NCI-H526 (cell line): Measurements from ENCODE around the gene EID3.
"Not testable (repeated sequence)": the region's sequence is repeated elsewhere in the genome, so short reads cannot be mapped to it uniquely, and the experiment has no call there.

Source experiments
- DNase-seq, 2 experiments: peaks; one replicate each; lab custom pipeline; 2025; lab: John Stamatoyannopoulos, UW

The EID3 gene

DNA sequence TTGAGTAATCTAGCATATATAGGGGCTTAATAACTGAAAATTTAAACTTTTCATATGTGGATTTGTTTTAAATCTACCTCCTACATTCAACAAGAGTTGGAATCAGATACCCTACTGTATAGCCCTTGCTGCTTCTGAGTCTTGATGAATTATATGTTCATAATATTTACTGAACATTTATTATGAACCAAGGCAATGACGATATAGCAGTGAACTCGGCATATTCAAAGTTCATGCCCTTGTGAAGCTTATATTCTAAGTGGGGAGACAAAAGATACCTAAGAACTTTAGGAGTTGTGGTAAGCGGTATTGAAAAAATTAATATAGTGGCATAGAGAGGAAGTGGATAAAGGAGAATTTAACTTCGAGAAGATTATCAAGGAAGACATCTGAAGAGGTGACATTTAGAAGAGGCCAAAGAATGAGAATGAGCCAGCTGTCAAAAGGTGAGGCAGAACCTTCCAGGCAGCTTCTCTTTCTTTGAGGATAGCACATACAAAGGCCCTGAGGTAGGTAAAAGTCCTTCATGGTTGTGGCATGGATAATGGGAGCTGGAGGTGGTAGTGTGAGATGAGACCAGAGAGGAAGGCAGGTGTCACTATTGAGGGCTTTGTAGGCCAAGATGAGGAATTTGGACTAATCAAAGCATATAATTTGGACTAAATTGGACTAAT is 10.2 kb downstream of the EID3 start:
- no peak for DNase-seq

DNA sequence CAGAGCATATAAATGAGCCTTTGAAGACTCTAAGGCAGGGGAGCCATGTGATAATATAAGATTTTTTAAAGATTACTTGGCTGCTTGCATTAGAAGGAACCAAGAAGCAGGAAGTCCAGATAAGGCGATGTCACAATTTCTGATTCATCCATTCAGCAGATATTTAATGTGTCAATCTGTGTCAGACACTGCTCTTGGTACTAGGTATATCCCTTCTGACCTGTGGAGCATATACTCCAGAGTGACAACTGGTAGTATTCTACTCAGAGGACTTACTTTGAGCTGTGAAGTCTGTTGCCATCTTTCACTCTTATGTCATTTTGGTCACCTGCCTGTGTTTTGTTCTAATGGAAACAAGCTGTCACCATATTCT is 10.7 kb downstream of the EID3 start:
- no peak for DNase-seq

DNA sequence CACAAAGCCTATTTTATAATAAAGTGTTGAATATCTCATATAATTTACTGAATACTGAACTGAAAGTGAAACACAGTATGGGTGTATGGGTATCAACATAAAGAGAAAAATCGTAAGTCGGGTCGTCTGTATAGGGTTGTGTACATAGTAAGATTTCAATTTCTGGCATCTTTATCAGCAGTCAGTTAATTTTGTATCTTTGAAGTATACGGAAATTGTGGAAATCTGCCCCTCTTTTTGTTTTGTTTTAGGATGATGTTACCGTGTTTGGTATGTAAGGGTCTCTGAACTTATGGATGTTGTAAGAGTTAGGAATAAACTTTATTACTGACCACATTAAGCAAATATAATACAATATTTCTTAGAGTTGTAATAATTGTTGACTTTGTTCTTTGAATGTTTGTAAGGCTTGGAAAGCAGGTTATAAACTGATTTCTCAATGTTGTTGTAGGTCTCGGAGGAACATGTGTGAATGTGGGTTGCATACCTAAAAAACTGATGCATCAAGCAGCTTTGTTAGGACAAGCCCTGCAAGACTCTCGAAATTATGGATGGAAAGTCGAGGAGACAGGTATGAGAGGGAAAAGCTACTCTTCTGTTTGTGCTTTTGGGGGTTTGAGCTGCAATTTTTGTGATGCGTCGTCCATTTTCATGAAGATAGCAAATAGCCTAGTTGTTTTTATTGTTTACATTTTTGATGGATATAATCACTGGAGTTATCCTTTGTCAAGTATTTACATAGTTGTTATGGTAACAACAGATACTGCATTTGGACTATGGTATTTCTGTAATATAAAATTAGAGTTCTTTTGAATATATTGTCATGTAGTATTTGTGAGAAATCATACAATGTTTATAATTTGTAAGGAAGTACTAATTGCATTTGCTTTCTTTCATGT is 12.0 kb downstream of the EID3 start:
- no peak for DNase-seq

- no peak for DNase-seq
Observed at GRCh38 chr12:104316936-104317335, 13.4 kb downstream of the EID3 start.

- DNase-seq, result no peak
Observed at GRCh38 chr12:104317538-104318210, 14.1 kb downstream of the EID3 start.

DNA sequence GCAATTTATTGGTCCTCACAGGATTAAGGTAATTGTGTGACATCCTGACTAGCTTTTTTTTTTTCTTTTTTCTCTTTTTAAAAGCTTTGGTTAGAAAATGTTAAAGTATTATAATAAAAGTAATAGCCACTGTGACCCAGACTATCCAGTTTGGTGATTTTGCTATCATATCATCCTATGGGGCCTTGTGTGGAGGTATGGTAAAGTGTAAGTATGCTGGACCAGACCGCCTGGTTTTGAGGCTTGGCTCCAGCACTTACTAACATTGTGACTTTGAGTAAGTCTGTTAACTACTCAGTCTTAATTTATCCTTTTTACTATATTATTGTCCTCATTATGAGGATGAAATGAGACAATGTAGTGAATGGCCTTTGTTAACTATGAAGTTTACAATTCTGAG is 15.5 kb downstream of the EID3 start:
- DNase-seq, result no peak

DNA sequence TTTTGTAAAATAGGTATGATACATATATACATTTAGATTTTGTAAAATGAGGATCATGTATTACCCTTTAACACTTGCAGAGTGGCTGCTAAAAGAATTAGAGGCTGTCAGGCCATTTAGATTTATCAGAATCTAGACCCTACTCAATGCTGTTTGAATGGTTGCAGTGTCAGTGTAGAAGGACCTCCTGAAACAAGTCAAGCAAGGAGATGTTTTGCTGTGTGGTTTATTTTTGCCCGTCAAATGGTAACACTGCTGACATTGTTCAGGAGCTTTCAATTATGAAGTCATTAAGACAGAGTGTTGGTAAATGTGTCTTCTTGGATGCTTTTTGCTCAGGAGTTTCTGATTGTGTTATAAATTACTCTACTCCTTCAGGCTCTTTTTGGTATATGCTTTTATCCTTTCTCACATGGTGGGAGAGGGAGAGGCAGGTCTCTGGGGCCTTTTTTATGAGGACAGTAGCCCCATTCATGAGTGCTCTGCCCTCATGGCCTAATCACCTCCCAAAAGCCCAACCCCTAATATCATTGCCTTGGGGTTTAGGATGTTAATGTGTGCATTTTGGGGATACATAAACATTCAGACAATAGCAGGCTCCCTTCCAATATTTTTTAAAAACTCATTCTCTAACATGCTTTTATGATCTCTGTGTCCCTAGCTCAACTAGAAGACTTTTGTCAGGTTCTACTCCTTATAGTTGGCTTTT is 16.5 kb downstream of the EID3 start:
- DNase-seq, result no peak

GRCh38 chr12:104320627-104321024 is 17.1 kb downstream of the EID3 start:
- no peak for DNase-seq

DNA sequence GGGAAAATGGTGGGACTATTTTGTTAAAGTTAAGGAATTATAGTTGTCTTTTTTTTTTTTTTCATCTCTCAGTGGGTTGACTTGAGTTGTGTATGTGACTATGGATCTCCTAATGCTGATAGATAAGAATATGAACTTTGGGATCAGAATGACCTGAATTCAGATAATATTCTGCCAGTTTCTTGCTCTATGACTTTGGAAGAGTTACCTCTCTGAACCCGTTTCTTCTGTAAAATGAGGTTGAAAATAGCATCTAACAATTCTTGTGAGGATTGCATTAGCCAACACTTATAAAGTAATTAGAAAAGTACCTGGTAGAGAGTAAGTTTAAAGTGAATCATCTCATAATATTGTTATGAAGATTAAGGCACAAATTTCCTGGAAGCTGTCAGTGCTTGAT is 18.4 kb downstream of the EID3 start:
- no peak for DNase-seq

DNA sequence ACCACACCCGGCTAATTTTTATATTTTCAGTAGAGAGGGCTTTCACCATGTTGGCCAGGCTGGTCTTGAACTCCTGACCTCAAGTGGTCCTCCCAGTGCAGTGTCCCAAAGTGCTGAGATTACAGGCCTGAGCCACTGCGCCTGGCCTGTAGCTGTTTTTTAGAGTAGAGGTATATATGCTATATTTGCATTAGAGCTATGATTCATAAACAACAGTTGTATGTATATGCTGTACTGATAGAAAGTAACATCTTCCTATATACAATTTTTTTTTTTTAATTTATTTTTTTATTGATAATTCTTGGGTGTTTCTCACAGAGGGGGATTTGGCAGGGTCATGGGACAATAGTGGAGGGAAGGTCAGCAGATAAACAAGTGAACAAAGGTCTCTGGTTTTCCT is 19.0 kb downstream of the EID3 start:
- DNase-seq, result not testable (repeated sequence)

DNA sequence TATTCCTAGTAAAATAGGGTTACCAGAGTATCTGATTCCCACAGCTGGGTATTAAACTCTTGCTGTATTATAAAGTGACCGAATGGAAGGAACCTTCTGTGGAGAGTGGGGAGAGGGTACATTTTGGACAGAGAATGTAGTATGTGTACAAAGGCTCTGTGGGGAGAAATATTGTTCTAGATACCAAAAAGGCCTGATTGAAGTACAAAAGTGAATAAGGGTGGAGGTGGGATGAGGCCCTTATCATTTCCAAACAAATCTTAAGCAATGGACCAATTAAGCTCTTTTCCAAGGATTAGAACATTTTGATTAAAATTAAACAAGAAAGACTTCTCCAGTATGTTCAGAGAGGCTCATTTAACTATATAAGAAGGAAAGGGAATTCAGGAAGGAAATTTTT is 20.4 kb downstream of the EID3 start:
- no peak for DNase-seq

- DNase-seq, result not testable (repeated sequence)
Observed at GRCh38 chr12:104328278-104328677, 24.7 kb downstream of the EID3 start.

- DNase-seq, result no peak
Observed at GRCh38 chr12:104328790-104329189, 25.3 kb downstream of the EID3 start.

GRCh38 chr12:104329707-104330532 is 26.4 kb downstream of the EID3 start:
- DNase-seq, result no peak

GRCh38 chr12:104331376-104331775 is 27.8 kb downstream of the EID3 start:
- DNase-seq, result no peak

DNA sequence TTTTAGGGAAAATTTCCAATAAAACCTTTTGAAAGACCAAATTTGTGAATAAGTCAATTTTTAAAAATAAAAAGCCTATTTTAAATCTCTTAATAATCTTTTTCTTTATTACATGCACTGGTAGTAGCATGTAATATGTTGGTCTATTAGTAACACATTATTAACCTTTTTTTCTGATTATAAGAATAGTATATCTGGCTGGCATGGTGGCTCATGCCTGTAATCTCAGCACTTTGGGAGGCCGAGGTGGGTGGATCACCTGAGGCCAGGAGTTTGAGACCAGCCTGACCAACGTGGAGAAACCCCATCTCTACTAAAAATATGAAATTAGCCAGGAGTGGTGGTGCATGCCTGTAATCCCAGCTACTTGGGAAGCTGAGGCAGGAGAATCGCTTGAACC is 28.7 kb downstream of the EID3 start:
- DNase-seq, result not testable (repeated sequence)

DNA sequence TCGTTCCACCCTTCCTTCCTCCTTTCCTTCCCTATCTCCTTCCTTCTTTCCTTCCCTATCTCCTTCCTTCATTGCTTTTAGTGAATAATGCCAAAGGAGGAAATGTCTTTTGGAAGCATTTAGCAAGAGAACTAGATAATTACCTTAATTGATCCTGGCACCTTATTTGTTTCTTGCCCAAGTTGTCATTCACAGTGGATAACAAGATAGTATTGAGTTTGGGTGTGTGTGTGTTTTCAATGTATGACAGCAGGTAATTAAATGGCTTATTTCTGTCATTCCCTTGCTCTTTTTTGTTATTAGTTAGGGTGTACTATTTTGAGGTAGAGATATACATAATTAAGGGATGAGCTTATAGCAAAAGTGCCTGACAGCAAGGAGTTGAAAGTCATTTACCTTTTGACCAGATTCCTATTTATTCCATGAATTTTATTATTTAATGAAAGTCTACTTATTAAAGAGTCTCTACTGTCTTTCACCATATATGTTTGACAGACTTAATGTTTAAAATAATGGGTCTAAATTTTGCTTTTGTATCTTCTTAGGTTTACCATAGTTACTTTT is 30.2 kb downstream of the EID3 start:
- no peak for DNase-seq

- no peak for DNase-seq
Observed at GRCh38 chr12:104334581-104334980, 31.0 kb downstream of the EID3 start.

- no peak for DNase-seq
Observed at GRCh38 chr12:104336115-104336514, 32.6 kb downstream of the EID3 start.

GRCh38 chr12:104337030-104337558 is 33.6 kb downstream of the EID3 start:
- DNase-seq, result no peak

DNA sequence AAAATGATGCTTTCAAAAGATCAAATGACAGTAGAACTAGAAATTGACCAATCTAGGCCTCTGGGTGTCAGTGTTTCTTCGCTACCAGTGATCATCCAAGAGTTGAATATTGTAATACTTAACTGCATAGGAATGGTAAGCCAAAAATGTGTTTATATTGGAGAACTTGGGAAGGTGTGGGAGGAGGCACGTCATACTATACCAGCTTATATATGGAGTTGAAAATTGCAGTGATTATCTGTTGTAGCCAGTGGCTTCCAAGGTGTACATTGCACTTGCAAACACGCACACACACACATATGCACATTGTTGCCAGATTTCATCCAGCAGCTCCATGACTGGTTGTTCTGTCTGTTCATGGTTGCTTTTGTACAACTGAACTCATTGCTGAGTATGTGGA is 36.1 kb downstream of the EID3 start:
- DNase-seq, result no peak
